ENCODE results near the gene APOD.

- TF ChIP-seq POLR2A (IDR thresholded peaks at IDR 0.05) (peak in 1 of 2 donors; percentile 93), POLR2AphosphoS5 (IDR thresholded peaks at IDR 0.05; ENCODE audit: insufficient read depth in 1 of 2, low read depth in 1 of 2) (peak; percentile 59 to 99), CTCF (IDR thresholded peaks at IDR 0.05) (no peak)
These were observed 40.8 kb downstream of the APOD start, which contains the start of gene PPP1R2 for GRCh38 chr3:195542698-195543499.

Measured in vagina (tissue), 2 donors.